HCT116 (cell line): ENCODE results near the gene RSRC1. TPM values are rescaled to one million over a fixed set of nuclear protein-coding genes. Genes with fewer than 3 reads are reported as not detected.

Source experiments
- ATAC-seq: fragments of 200-7000 bp; cut with Tn5 transposase; 2 replicates; pipeline ENCODE4 v1.9.1; 2020; ENCODE audit warnings: mild to moderate bottlenecking, moderate library complexity
- BruUV-seq: library from RNA; stranded (reverse); fragments of 400-500 nt; replicated peaks from 2 replicates; lab custom pipeline; 2021; lab: Mats Ljungman, UMichigan
- CTCF ChIA-PET: fragments of 300-600 bp; sonication (Branson Sonifier 250); formaldehyde crosslinking; loops from one replicate; lab custom pipeline; 2021; ENCODE audit warnings: antibody characterized with exemption; lab: Charles Lee
- POLR2A ChIA-PET: fragments of 300-600, 350-600 bp; sonication (Branson Sonifier 250); formaldehyde crosslinking; loops from one replicate; lab custom pipeline; 2021; ENCODE audit warnings: antibody characterized with exemption; lab: Charles Lee
- RAD21 ChIA-PET, 2 experiments: fragments of 300-600 bp; sonication (Branson Sonifier 250); formaldehyde crosslinking; loops; one replicate each; lab custom pipeline; 2023; ENCODE audit warnings: low total read pairs in 2 of 2; ENCODE audit not compliant: uncharacterized antibody in 2 of 2, unreplicated experiment in 2 of 2, low non-redundant PET in 1 of 2; lab: Charles Lee
- DNase-seq: peaks from one replicate; pipeline ENCODE4 v3.0.0-alpha.2; 2010; ENCODE audit warnings: low read depth, low spot score
- H2AFZ ChIP-seq: fragments of 200-600 bp; shearing (Covaris generic), sonication (generic); 2 replicates; pipeline ENCODE4 v1.6.1; 2017; ENCODE audit warnings: low read depth, mixed run types, mixed read lengths, antibody characterized with exemption, low read length; ENCODE audit not compliant: poor library complexity, severe bottlenecking
- H3K27ac ChIP-seq: 2 replicates; pipeline ENCODE4 v1.5.1; 2012; ENCODE audit warnings: low read depth, low read length
- H3K27me3 ChIP-seq: fragments of 200-600 bp; sonication (generic); 2 replicates; pipeline ENCODE4 v1.6.1; 2016; ENCODE audit warnings: mixed run types, low read length, mixed read lengths; ENCODE audit not compliant: insufficient read depth
- H3K36me3 ChIP-seq, 2 experiments: fragments of 200-500 bp in 1 of 2; fragments of 200-600 bp in 1 of 2; sonication (Bioruptor generic) in 1 of 2; sonication (generic) in 1 of 2; 2 replicates each; pipeline versions ENCODE4 v1.5.1 to v1.6.1; 2014 to 2016; ENCODE audit warnings: low read length in 2 of 2, inconsistent platforms in 1 of 2, mixed read lengths in 1 of 2, mixed run types in 1 of 2; ENCODE audit not compliant: insufficient read depth in 2 of 2, control insufficient read depth in 1 of 2
- H3K4me1 ChIP-seq, 2 experiments: fragments of 200-600 bp in 1 of 2; sonication (generic) in 1 of 2; 2 replicates each; pipeline versions ENCODE4 v1.5.1 to v1.6.1; 2012 to 2017; ENCODE audit warnings: low read length in 2 of 2, inconsistent platforms in 1 of 2, mild to moderate bottlenecking in 1 of 2, mixed read lengths in 1 of 2, mixed run types in 1 of 2, moderate library complexity in 1 of 2; ENCODE audit not compliant: insufficient read depth in 2 of 2, control insufficient read depth in 1 of 2
- H3K4me2 ChIP-seq: fragments of 200-600 bp; sonication (generic); 2 replicates; pipeline ENCODE4 v1.6.1; 2017; ENCODE audit warnings: mixed run types, low read length, mixed read lengths
- H3K4me3 ChIP-seq, 2 experiments: fragments of 200-600 bp in 1 of 2; sonication (generic) in 1 of 2; replicated peaks in 1 of 2; 2 replicates each; pipeline ENCODE4 v1.5.1; 2011 to 2016; ENCODE audit warnings: low read length in 2 of 2, control low read depth in 1 of 2, low read depth in 1 of 2, mild to moderate bottlenecking in 1 of 2, mixed read lengths in 1 of 2, mixed run types in 1 of 2
- H3K79me2 ChIP-seq: fragments of 200-600 bp; sonication (generic); 2 replicates; pipeline ENCODE4 v1.6.1; 2017; ENCODE audit warnings: mild to moderate bottlenecking, mixed run types, low read length, moderate library complexity, mixed read lengths; ENCODE audit not compliant: insufficient read depth
- H3K9ac ChIP-seq: fragments of 200-600 bp; sonication (generic); 2 replicates; pipeline ENCODE4 v1.6.1; 2016; ENCODE audit warnings: low read length, mixed read lengths
- H3K9me2 ChIP-seq: fragments of 200-600 bp; sonication (generic), shearing (Covaris generic); 2 replicates; pipeline ENCODE4 v1.6.1; 2017; ENCODE audit warnings: mixed run types, mild to moderate bottlenecking, moderate library complexity; ENCODE audit not compliant: insufficient read depth
- H3K9me3 ChIP-seq, 2 experiments: fragments of 200-500 bp in 1 of 2; fragments of 200-600 bp in 1 of 2; sonication (Bioruptor generic) in 1 of 2; sonication (generic) in 1 of 2; 2 replicates each; pipeline ENCODE4 v1.6.1; 2014 to 2017; ENCODE audit warnings: low read length in 2 of 2, mixed read lengths in 2 of 2, inconsistent platforms in 1 of 2, low read depth in 1 of 2, mild to moderate bottlenecking in 1 of 2, mixed run types in 1 of 2, moderate library complexity in 1 of 2; ENCODE audit not compliant: control insufficient read depth in 1 of 2, insufficient read depth in 1 of 2
- H4K20me1 ChIP-seq: fragments of 200-600 bp; sonication (generic), shearing (Covaris generic); 2 replicates; pipeline ENCODE4 v1.6.1; 2017; ENCODE audit warnings: mixed run types, mild to moderate bottlenecking, moderate library complexity; ENCODE audit not compliant: insufficient read depth
- CBX3 ChIP-seq: IDR thresholded peaks from 2 replicates; pipeline ENCODE4 v1.6.1; 2012; ENCODE audit warnings: low read depth
- EGR1 ChIP-seq: IDR thresholded peaks from 2 replicates; pipeline ENCODE4 v1.6.1; 2012; ENCODE audit warnings: low read depth
- ELF1 ChIP-seq: IDR thresholded peaks from 2 replicates; pipeline ENCODE4 v1.6.1; 2012; ENCODE audit warnings: low read depth, borderline replicate concordance
- EZH2 ChIP-seq: fragments of 200-600 bp; sonication (generic); IDR thresholded peaks from 2 replicates; pipeline ENCODE4 v1.6.1; 2017; ENCODE audit warnings: antibody characterized with exemption, mixed run types
- EZH2phosphoT487 ChIP-seq: fragments of 200-600 bp; IDR thresholded peaks from 2 replicates; pipeline ENCODE4 v1.6.1; 2018; ENCODE audit warnings: antibody characterized with exemption, borderline replicate concordance
- JUND ChIP-seq: IDR thresholded peaks from 2 replicates; pipeline ENCODE4 v1.6.1; 2012
- POLR2A ChIP-seq: IDR thresholded peaks from 2 replicates; pipeline ENCODE4 v1.7.0; 2011; ENCODE audit warnings: borderline replicate concordance; ENCODE audit not compliant: insufficient read depth, insufficient read length; ENCODE audit errors: extremely low read depth
- SIN3A ChIP-seq: IDR thresholded peaks from 2 replicates; pipeline ENCODE4 v1.6.1; 2012; ENCODE audit warnings: low read depth
- SP1 ChIP-seq: IDR thresholded peaks from 2 replicates; pipeline ENCODE4 v1.6.1; 2012; ENCODE audit warnings: low read depth
- SRF ChIP-seq: IDR thresholded peaks from 2 replicates; pipeline ENCODE4 v1.6.1; 2012; ENCODE audit warnings: low read depth
- ZFX ChIP-seq: fragments of 450-650 bp; IDR thresholded peaks from 2 replicates; pipeline ENCODE4 v1.6.1; 2017
- ZNF274 ChIP-seq: fragments of 200-500 bp; sonication (Bioruptor generic); IDR thresholded peaks from 2 replicates; pipeline ENCODE4 v1.6.1; 2014; ENCODE audit warnings: mild to moderate bottlenecking, low read depth, low read length, inconsistent platforms
- intact Hi-C: fragments of 100-400 bp; cut with micrococcal nuclease; formaldehyde crosslinking; loops from 2 replicates; pipeline ENCODE4 v1.10.0; 2022
- total RNA-seq: library from RNA; stranded (reverse); gene quantifications from one replicate; pipeline ENCODE4 v1.2.1, GENCODE V29; 2021; ENCODE audit not compliant: unreplicated experiment
- TF ChIP-seq, protein P1 (sequence below): IDR thresholded peaks from 2 replicates; pipeline ENCODE4 v1.6.1; 2012
- TF ChIP-seq, protein P2 (sequence below): IDR thresholded peaks from 2 replicates; pipeline ENCODE4 v1.6.1; 2012
- TF ChIP-seq, protein P3 (sequence below), 3 experiments: fragments of 200-600 bp in 1 of 3; sonication (generic) in 1 of 3; IDR thresholded peaks in 2 of 3; conservative IDR thresholded peaks in 1 of 3; 2 replicates each; pipeline ENCODE4 v1.5.1; 2012 to 2017; ENCODE audit warnings: low read depth in 2 of 3, low read length in 2 of 3, antibody characterized with exemption in 1 of 3, borderline replicate concordance in 1 of 3, control low read depth in 1 of 3, mild to moderate bottlenecking in 1 of 3, mixed read lengths in 1 of 3, mixed run types in 1 of 3, moderate library complexity in 1 of 3; ENCODE audit not compliant: insufficient read depth in 1 of 3

Gene RSRC1
- total RNA-seq, 1 experiment from 2014 or later, result 37.1 TPM

DNA sequence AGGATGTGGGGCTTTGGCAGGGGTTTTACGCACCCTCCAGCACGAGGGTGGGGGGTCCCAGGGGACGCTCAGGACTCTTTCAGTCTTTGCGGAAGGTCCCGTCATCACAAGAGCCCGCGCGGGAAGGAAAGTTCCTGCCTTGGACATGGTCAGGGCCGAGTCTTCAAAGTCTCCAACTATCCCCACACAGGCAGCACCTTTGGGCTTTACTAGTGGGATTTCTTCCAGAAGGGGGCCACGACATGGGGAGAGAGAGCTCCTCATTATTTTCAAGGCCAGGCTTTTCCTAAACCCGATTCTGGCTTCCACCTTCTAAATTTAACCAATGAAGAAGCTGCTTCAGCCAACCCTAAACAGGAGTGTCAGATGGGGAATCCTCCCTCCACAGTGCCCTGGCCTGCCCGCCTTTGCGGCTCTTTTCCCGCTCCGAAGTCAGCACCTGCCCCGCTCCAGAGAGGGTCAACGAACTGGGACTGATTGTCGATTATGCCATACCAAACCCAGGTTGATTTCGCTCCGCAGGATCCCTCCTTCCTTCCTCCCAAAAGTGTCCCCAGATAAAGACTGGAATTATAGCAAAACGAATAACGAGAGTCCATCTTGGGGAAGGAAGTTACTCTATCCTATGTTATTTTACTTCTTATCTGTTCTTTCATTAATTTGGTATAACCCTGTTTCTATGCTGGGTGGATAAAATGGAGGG lies 14.6 kb upstream of the RSRC1 start:
- RAD21 ChIA-PET, result no interaction called here

More for the DNA sequence above, 14.6 kb upstream of the RSRC1 start:
- Histone ChIP-seq H3K4me2 (no peak overlapping the region), H3K4me1 (peaks cover 0 to 4% of the 10 kb centered on the region in 2 experiments; a peak in 1 of 4 replicates), H3K27me3 (no peaks in the 10 kb centered on the region), H3K9ac (no peak overlapping the region), H3K9me2 (no peaks in the 10 kb centered on the region), H3K9me3 (no peaks in the 10 kb centered on the region), H4K20me1 (no peaks in the 10 kb centered on the region), H3K36me3 (no peaks in the 10 kb centered on the region; a peak in 1 of 4 replicates), H3K79me2 (no peaks in the 10 kb centered on the region), H3K27ac (no peak overlapping the region), H2AFZ (no peak overlapping the region), H3K4me3 (no peak overlapping the region)
- no TSS peak for BruUV-seq
- intact Hi-C loops, result no loop called here
- TF ChIP-seq SIN3A (no peak), EZH2 (no peak), JUND (no peak), CBX3 (no peak), EZH2phosphoT487 (no peak), SP1 (no peak), ELF1 (no peak), ZNF274 (no peak), ZFX (no peak), EGR1 (no peak), POLR2A (no peak), SRF (no peak)
- TF ChIP-seq, protein P1, sequence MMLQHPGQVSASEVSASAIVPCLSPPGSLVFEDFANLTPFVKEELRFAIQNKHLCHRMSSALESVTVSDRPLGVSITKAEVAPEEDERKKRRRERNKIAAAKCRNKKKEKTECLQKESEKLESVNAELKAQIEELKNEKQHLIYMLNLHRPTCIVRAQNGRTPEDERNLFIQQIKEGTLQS, result no peak
- TF ChIP-seq, protein P2, sequence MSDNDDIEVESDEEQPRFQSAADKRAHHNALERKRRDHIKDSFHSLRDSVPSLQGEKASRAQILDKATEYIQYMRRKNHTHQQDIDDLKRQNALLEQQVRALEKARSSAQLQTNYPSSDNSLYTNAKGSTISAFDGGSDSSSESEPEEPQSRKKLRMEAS, result no peak
- TF ChIP-seq, protein P3, sequence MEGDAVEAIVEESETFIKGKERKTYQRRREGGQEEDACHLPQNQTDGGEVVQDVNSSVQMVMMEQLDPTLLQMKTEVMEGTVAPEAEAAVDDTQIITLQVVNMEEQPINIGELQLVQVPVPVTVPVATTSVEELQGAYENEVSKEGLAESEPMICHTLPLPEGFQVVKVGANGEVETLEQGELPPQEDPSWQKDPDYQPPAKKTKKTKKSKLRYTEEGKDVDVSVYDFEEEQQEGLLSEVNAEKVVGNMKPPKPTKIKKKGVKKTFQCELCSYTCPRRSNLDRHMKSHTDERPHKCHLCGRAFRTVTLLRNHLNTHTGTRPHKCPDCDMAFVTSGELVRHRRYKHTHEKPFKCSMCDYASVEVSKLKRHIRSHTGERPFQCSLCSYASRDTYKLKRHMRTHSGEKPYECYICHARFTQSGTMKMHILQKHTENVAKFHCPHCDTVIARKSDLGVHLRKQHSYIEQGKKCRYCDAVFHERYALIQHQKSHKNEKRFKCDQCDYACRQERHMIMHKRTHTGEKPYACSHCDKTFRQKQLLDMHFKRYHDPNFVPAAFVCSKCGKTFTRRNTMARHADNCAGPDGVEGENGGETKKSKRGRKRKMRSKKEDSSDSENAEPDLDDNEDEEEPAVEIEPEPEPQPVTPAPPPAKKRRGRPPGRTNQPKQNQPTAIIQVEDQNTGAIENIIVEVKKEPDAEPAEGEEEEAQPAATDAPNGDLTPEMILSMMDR (IDR thresholded peaks at IDR 0.05 in 2 of 3, conservative IDR thresholded peaks at IDR 0.05 in 1 of 3; ENCODE audit: borderline replicate concordance in 1 of 3, insufficient read depth in 1 of 3, low read depth in 2 of 3, low read length in 2 of 3), result no peak
- POLR2A ChIA-PET, result no interaction called here
- DNase-seq (no peak), ATAC-seq (no peak)
- CTCF ChIA-PET, result no interaction called here
